ENCODE measurements around the gene TEK.

DNA sequence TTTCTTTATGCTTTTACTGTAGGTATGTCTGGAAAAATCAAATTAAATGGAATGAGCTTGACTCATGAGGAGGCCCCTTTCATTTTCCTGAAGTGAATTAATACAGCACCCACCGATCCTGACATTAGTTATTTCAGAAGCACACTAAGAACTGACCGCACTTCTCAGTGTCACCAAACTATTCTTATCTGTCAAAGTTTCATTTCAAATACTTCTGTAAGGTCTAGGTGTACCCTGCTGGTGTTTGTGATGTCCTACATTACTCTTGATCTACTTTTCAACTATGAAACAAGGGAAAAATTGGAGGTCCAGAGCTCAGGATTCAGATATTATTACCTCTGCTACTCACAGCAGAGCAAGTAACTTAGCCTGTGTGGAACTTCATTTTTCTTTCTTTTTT, 1.8 kb upstream of the TEK start:
- TF ChIP-seq, protein P1, sequence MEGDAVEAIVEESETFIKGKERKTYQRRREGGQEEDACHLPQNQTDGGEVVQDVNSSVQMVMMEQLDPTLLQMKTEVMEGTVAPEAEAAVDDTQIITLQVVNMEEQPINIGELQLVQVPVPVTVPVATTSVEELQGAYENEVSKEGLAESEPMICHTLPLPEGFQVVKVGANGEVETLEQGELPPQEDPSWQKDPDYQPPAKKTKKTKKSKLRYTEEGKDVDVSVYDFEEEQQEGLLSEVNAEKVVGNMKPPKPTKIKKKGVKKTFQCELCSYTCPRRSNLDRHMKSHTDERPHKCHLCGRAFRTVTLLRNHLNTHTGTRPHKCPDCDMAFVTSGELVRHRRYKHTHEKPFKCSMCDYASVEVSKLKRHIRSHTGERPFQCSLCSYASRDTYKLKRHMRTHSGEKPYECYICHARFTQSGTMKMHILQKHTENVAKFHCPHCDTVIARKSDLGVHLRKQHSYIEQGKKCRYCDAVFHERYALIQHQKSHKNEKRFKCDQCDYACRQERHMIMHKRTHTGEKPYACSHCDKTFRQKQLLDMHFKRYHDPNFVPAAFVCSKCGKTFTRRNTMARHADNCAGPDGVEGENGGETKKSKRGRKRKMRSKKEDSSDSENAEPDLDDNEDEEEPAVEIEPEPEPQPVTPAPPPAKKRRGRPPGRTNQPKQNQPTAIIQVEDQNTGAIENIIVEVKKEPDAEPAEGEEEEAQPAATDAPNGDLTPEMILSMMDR (optimal IDR thresholded peaks at IDR 0.05 in 1 of 3, IDR thresholded peaks at IDR 0.05 in 1 of 3, conservative IDR thresholded peaks at IDR 0.05 in 1 of 3; ENCODE audit: extremely low read depth in 1 of 3, insufficient read depth in 2 of 3, low read length in 3 of 3), result no peak
- TF ChIP-seq EZH2 (IDR thresholded peaks at IDR 0.05; ENCODE audit: low read length), result no peak
